Measurements from ENCODE around the gene CSPG4.
"Not testable (repeated sequence)": the region's sequence is repeated elsewhere in the genome, so short reads cannot be mapped to it uniquely, and the experiment has no call there.

Gene CSPG4

GRCh38 chr15:75703440-75704262, 9.0 kb downstream of the CSPG4 start:
- not testable (repeated sequence) for DNase-seq (ENCODE audit: low spot score)

- no peak for DNase-seq (ENCODE audit: low spot score)
These were observed 10.2 kb downstream of the CSPG4 start for GRCh38 chr15:75702436-75702835.

GRCh38 chr15:75701071-75702003, 11.3 kb downstream of the CSPG4 start:
- DNase-seq (ENCODE audit: low spot score), result not testable (repeated sequence)

- not testable (repeated sequence) for DNase-seq (ENCODE audit: low spot score)
These were observed 12.4 kb downstream of the CSPG4 start for GRCh38 chr15:75699961-75700874.

- not testable (repeated sequence) for DNase-seq (ENCODE audit: low spot score)
These were observed 13.1 kb downstream of the CSPG4 start for GRCh38 chr15:75699517-75699916.

GRCh38 chr15:75697974-75698747, 14.5 kb downstream of the CSPG4 start:
- DNase-seq (ENCODE audit: low spot score), result not testable (repeated sequence)

GRCh38 chr15:75697523-75697922, 15.1 kb downstream of the CSPG4 start:
- no peak for DNase-seq (ENCODE audit: low spot score)

GRCh38 chr15:75696854-75697259, 15.8 kb downstream of the CSPG4 start:
- no peak for DNase-seq (ENCODE audit: low spot score)

GRCh38 chr15:75696311-75696720, 16.3 kb downstream of the CSPG4 start:
- no peak for DNase-seq (ENCODE audit: low spot score)

- DNase-seq (ENCODE audit: low spot score), result no peak
These were observed 16.9 kb downstream of the CSPG4 start for GRCh38 chr15:75695634-75696310.

- DNase-seq (ENCODE audit: low spot score), result no peak
These were observed 17.4 kb downstream of the CSPG4 start for GRCh38 chr15:75695220-75695619.

- DNase-seq (ENCODE audit: low spot score), result peak; percentile 70
These were observed 18.1 kb downstream of the CSPG4 start for GRCh38 chr15:75694241-75695182.

GRCh38 chr15:75693501-75694240, 19.0 kb downstream of the CSPG4 start:
- DNase-seq (ENCODE audit: low spot score), result no peak

GRCh38 chr15:75693028-75693427, 19.6 kb downstream of the CSPG4 start:
- DNase-seq (ENCODE audit: low spot score), result not testable (repeated sequence)

GRCh38 chr15:75692311-75692710, 20.3 kb downstream of the CSPG4 start:
- not testable (repeated sequence) for DNase-seq (ENCODE audit: low spot score)

GRCh38 chr15:75689429-75689828, 23.2 kb downstream of the CSPG4 start:
- DNase-seq (ENCODE audit: low spot score), result not testable (repeated sequence)

- no peak for DNase-seq (ENCODE audit: low spot score)
These were observed 23.8 kb downstream of the CSPG4 start for GRCh38 chr15:75688831-75689230.

- DNase-seq (ENCODE audit: low spot score), result no peak
These were observed 24.4 kb downstream of the CSPG4 start for GRCh38 chr15:75688278-75688557.
